K562 (cell line): ENCODE results near the gene ACTR1B. TPM values are rescaled to one million over a fixed set of nuclear protein-coding genes. Genes with fewer than 3 reads are reported as not detected.
A peak's percentile ranks its signal among the peaks of the same experiment; 100 is the strongest.

Source experiments
- AFF1 ChIP-seq, 2 experiments: fragments of 450-650 bp; IDR thresholded peaks; 2 replicates each; pipeline ENCODE4 v1.6.1; 2018; ENCODE audit warnings: mild to moderate bottlenecking in 2 of 2, low read depth in 1 of 2; ENCODE audit not compliant: partially characterized antibody in 2 of 2
- BCLAF1 ChIP-seq, 2 experiments: fragments of 450-650 bp in 1 of 2; IDR thresholded peaks; 2 replicates each; pipeline ENCODE4 v1.6.1; 2011 to 2017; ENCODE audit warnings: low read depth in 2 of 2, antibody characterized with exemption in 1 of 2, borderline replicate concordance in 1 of 2, low read length in 1 of 2, mild to moderate bottlenecking in 1 of 2, mixed read lengths in 1 of 2; ENCODE audit not compliant: control insufficient read depth in 1 of 2
- CTCFL ChIP-seq: IDR thresholded peaks from 2 replicates; pipeline ENCODE4 v1.6.1; 2011; ENCODE audit warnings: borderline replicate concordance, low read depth, mild to moderate bottlenecking, moderate library complexity, low read length; ENCODE audit not compliant: insufficient read depth, poor library complexity, severe bottlenecking
- DMBX1 ChIP-seq: fragments of 250-450 bp; sonication (Bioruptor Pico); IDR thresholded peaks from 2 replicates; pipeline ENCODE4 v1.8.0; 2022; ENCODE audit warnings: inconsistent platforms, mild to moderate bottlenecking, moderate library complexity, borderline replicate concordance
- EP400 ChIP-seq: fragments of 450-650 bp; IDR thresholded peaks from 2 replicates; pipeline ENCODE4 v1.6.1; 2017; ENCODE audit warnings: antibody characterized with exemption, mild to moderate bottlenecking, moderate library complexity
- ESRRA ChIP-seq: fragments of 450-650 bp; IDR thresholded peaks from 2 replicates; pipeline ENCODE4 v1.6.1; 2014; ENCODE audit warnings: low read depth, mild to moderate bottlenecking, moderate library complexity, borderline replicate concordance
- IRF2 ChIP-seq: sonication (generic); formaldehyde crosslinking; IDR thresholded peaks from 2 replicates; pipeline ENCODE4 v1.8.1; 2022; ENCODE audit warnings: mild to moderate bottlenecking, missing genetic modification reagents
- KAT7 ChIP-seq: sonication (generic); formaldehyde crosslinking; IDR thresholded peaks from 2 replicates; pipeline ENCODE4 v1.8.0; 2022; ENCODE audit warnings: missing genetic modification reagents, mild to moderate bottlenecking, borderline replicate concordance
- L3MBTL2 ChIP-seq: fragments of 450-650 bp; IDR thresholded peaks from 2 replicates; pipeline ENCODE4 v1.6.1; 2016; ENCODE audit warnings: mild to moderate bottlenecking, moderate library complexity
- NFE2 ChIP-seq: IDR thresholded peaks from 2 replicates; pipeline ENCODE4 v1.6.1; 2014; ENCODE audit warnings: antibody characterized with exemption, low read depth
- NRF1 ChIP-seq, 2 experiments: fragments of 450-650 bp; IDR thresholded peaks in 1 of 2; conservative IDR thresholded peaks in 1 of 2; 2 replicates each; pipeline ENCODE4 v1.6.1; 2014; ENCODE audit warnings: mild to moderate bottlenecking in 2 of 2
- RBM34 ChIP-seq: fragments of 200-400 bp; formaldehyde crosslinking; IDR thresholded peaks from 2 replicates; pipeline ENCODE4 v1.6.1; 2018; ENCODE audit warnings: low read length, borderline replicate concordance; ENCODE audit not compliant: insufficient read depth
- RFX5 ChIP-seq: IDR thresholded peaks from 2 replicates; pipeline ENCODE4 v1.6.1; 2011; ENCODE audit warnings: low read depth, mild to moderate bottlenecking, improper control_type of control experiment, low read length
- SMARCA4 ChIP-seq: fragments of 450-650 bp; IDR thresholded peaks from 2 replicates; pipeline ENCODE4 v1.6.1; 2016
- SMARCC2 ChIP-seq: fragments of 450-650 bp; IDR thresholded peaks from 2 replicates; pipeline ENCODE4 v1.6.1; 2017; ENCODE audit warnings: antibody characterized with exemption, moderate library complexity, mild to moderate bottlenecking, low read depth
- USF1 ChIP-seq: sonication (generic); formaldehyde crosslinking; IDR thresholded peaks from 2 replicates; pipeline ENCODE4 v1.9.0; 2022; ENCODE audit warnings: mild to moderate bottlenecking, missing genetic modification reagents
- ZNF830 ChIP-seq: fragments of 250-450 bp; sonication (Bioruptor Pico); IDR thresholded peaks from 2 replicates; pipeline ENCODE4 v1.5.0; 2021; ENCODE audit warnings: mild to moderate bottlenecking
- polyA plus RNA-seq, 8 experiments: library from polyadenylated mRNA; depleted of rRNA in 4 of 8; stranded (reverse) in 5 of 8; unstranded in 3 of 8; fragments of >200 nt; fragmentation: Nextera tagmentation in 2 of 8; fragmentation: Illumina TruSeq in 1 of 8; extraction: Ambion mirVana in 2 of 8; extraction: Trizol in 1 of 8; gene quantifications; 2 replicates each; pipeline versions ENCODE4 v1.2.1 to v1.2.3, GENCODE V29; 2011 to 2014; ENCODE audit warnings: inconsistent platforms in 1 of 8, missing spikeins in 1 of 8
- total RNA-seq, 7 experiments: library from RNA; depleted of rRNA in 6 of 7; stranded (reverse); fragments of >200 nt in 6 of 7; fragmentation: Illumina TruSeq in 2 of 7; extraction: Trizol in 2 of 7; gene quantifications; 2 replicates each; pipeline versions ENCODE4 v1.2.1 to v1.2.3, GENCODE V29; 2011 to 2021; ENCODE audit warnings: low replicate concordance in 1 of 7

ACTR1B gene
- total and polyA plus RNA-seq, 9 of the 15 experiments (the other 6 are each of a cell fraction or from before 2014, with no cell fraction given): 0.49 to 42.3 (median 22.5) TPM

- TF ChIP-seq AFF1 (IDR thresholded peaks at IDR 0.05; ENCODE audit: low read depth in 1 of 2, partially characterized antibody in 2 of 2) (peak in 1 of 2 experiments; percentile 23), BCLAF1 (IDR thresholded peaks at IDR 0.05; ENCODE audit: borderline replicate concordance in 1 of 2, control insufficient read depth in 1 of 2, low read depth in 2 of 2, low read length in 1 of 2) (no peak), KAT7 (peak; percentile 62; the same call in 1 of the 2 replicates), NRF1 (conservative IDR thresholded peaks at IDR 0.05 in 1 of 2, IDR thresholded peaks at IDR 0.05 in 1 of 2) (peak; percentile 91 to 93), SMARCC2 (0 out of 2 replicates have a peak, but pooled peaks have one; percentile 29), IRF2 (CRISPR knock-in tag) (no peak), DMBX1 (CRISPR knock-in tag) (no peak; the same call in 1 of the 2 replicates), SMARCA4 (0 out of 2 replicates have a peak, but pooled peaks have one; percentile 36), RFX5 (peak; percentile 90), ZNF830 (no peak), CTCFL (peak; percentile 54), USF1 (CRISPR knock-in tag) (no peak), NFE2 (peak; percentile 4; the same call in 1 of the 2 replicates), ESRRA (peak; percentile 49; the same call in 1 of the 2 replicates), L3MBTL2 (peak; percentile 79), EP400 (peak; percentile 90), RBM34 (peak; percentile 48; the same call in 1 of the 2 replicates)
Observed at GRCh38 chr2:97663962-97664635, at the start of gene ACTR1B (continued).
